SK-N-SH treated with all-trans-retinoic acid at 6 μM for 48 hours (cell line): ENCODE measurements around the gene SMC6.

Experiments
- ATAC-seq: fragments of 200-7000 bp; cut with Tn5 transposase; 3 replicates; pipeline ENCODE4 v1.9.1; 2020; ENCODE audit warnings: mild to moderate bottlenecking, moderate library complexity
- BACH2 ChIP-seq: fragments of 250-450 bp; sonication (Bioruptor Pico); IDR thresholded peaks from 2 replicates; pipeline ENCODE4 v1.9.0; 2021; ENCODE audit warnings: mild to moderate bottlenecking, borderline replicate concordance
- ESRRG ChIP-seq: fragments of 250-450 bp; sonication (Bioruptor Pico); IDR thresholded peaks from 2 replicates; pipeline ENCODE4 v1.6.1; 2021; ENCODE audit warnings: mild to moderate bottlenecking
- GLIS3 ChIP-seq: fragments of 250-450 bp; sonication (Bioruptor Pico); IDR thresholded peaks from 2 replicates; pipeline ENCODE4 v1.5.0; 2020; ENCODE audit warnings: mild to moderate bottlenecking, moderate library complexity
- ISL1 ChIP-seq: fragments of 250-450 bp; sonication (Bioruptor Pico); IDR thresholded peaks from 2 replicates; pipeline ENCODE4 v2.1.2; 2022; ENCODE audit warnings: mild to moderate bottlenecking, moderate library complexity
- OSR1 ChIP-seq: fragments of 250-450 bp; sonication (Bioruptor Pico); IDR thresholded peaks from 2 replicates; pipeline ENCODE4 v1.8.0; 2022; ENCODE audit warnings: moderate library complexity, mild to moderate bottlenecking, inconsistent platforms
- RARB ChIP-seq: fragments of 250-450 bp; sonication (Bioruptor Pico); IDR thresholded peaks from 2 replicates; pipeline ENCODE4 v1.8.0; 2021; ENCODE audit warnings: mild to moderate bottlenecking, moderate library complexity
- SNAI2 ChIP-seq: fragments of 250-450 bp; sonication (Bioruptor Pico); IDR thresholded peaks from 2 replicates; pipeline ENCODE4 v1.5.0; 2020; ENCODE audit warnings: mild to moderate bottlenecking, moderate library complexity
- TOX ChIP-seq: fragments of 250-450 bp; sonication (Bioruptor Pico); IDR thresholded peaks from 2 replicates; pipeline ENCODE4 v1.8.0; 2021; ENCODE audit warnings: mild to moderate bottlenecking, moderate library complexity, borderline replicate concordance
- ZFP3 ChIP-seq: fragments of 250-450 bp; sonication (Bioruptor Pico); IDR thresholded peaks from 2 replicates; pipeline ENCODE4 v1.5.0; 2020; ENCODE audit warnings: mild to moderate bottlenecking, moderate library complexity
- ZFP30 ChIP-seq: fragments of 450-650 bp; formaldehyde crosslinking; IDR thresholded peaks from 2 replicates; pipeline ENCODE4 v1.5.0; 2022; ENCODE audit warnings: mild to moderate bottlenecking, moderate library complexity
- ZNF565 ChIP-seq: fragments of 450-650 bp; formaldehyde crosslinking; conservative IDR thresholded peaks from 2 replicates; pipeline ENCODE4 v1.5.0; 2020; ENCODE audit warnings: low read depth, mild to moderate bottlenecking, moderate library complexity
- ZNF70 ChIP-seq: fragments of 450-650 bp; formaldehyde crosslinking; IDR thresholded peaks from 2 replicates; pipeline ENCODE4 v1.5.0; 2020; ENCODE audit warnings: mild to moderate bottlenecking, moderate library complexity
- ZNF8 ChIP-seq: fragments of 450-650 bp; formaldehyde crosslinking; IDR thresholded peaks from 2 replicates; pipeline ENCODE4 v1.5.0; 2020; ENCODE audit warnings: mild to moderate bottlenecking, moderate library complexity
- TF ChIP-seq, protein P1 (sequence below): fragments of 250-450 bp; sonication (Bioruptor Pico); IDR thresholded peaks from 2 replicates; pipeline ENCODE4 v1.5.0; 2020; ENCODE audit warnings: mild to moderate bottlenecking, moderate library complexity
- TF ChIP-seq, protein P2 (sequence below): fragments of 250-450 bp; sonication (Bioruptor Pico); IDR thresholded peaks from 2 replicates; pipeline ENCODE4 v1.8.0; 2020; ENCODE audit warnings: mild to moderate bottlenecking, moderate library complexity, borderline replicate concordance
- TF ChIP-seq, protein P3 (sequence below): fragments of 250-450 bp; sonication (Bioruptor Pico); IDR thresholded peaks from 2 replicates; pipeline ENCODE4 v1.5.1; 2021; ENCODE audit warnings: mild to moderate bottlenecking, moderate library complexity
- TF ChIP-seq, protein P4 (sequence below): fragments of 250-450 bp; sonication (Bioruptor Pico); IDR thresholded peaks from 2 replicates; pipeline ENCODE4 v1.8.0; 2021; ENCODE audit warnings: low read depth, mild to moderate bottlenecking, moderate library complexity, borderline replicate concordance

Gene SMC6

DNA sequence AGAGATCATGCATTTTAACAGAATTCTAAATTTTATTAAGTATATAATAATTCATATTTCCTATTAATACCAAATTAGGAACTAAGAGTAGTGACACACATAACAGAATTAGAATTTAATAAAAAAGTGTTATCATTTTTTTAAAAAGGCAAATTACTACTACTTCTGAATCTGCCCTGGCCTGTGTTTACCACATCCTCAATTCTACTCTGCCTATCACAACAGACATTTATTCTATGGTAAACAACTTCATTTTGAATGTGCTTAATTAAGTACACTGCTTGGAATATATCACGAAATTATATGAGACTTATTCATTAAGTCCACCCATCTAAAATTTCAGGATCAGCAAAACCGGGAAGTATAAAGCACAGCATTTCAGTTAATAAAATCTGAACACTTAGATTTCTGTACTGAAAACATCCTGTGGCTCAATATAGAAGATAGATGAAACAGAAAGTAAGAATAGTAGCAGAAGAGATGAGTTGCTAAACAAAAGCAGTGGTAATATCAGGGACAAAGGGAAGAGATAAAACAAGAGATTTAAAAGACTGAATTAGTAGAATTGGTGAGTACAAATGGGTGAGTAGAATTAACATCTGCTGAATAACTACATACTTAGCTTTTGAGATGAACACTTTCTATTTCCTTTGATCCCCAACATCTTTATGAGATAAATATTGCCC is 3.7 kb downstream of the SMC6 start (continued):
- TF ChIP-seq, protein P1, sequence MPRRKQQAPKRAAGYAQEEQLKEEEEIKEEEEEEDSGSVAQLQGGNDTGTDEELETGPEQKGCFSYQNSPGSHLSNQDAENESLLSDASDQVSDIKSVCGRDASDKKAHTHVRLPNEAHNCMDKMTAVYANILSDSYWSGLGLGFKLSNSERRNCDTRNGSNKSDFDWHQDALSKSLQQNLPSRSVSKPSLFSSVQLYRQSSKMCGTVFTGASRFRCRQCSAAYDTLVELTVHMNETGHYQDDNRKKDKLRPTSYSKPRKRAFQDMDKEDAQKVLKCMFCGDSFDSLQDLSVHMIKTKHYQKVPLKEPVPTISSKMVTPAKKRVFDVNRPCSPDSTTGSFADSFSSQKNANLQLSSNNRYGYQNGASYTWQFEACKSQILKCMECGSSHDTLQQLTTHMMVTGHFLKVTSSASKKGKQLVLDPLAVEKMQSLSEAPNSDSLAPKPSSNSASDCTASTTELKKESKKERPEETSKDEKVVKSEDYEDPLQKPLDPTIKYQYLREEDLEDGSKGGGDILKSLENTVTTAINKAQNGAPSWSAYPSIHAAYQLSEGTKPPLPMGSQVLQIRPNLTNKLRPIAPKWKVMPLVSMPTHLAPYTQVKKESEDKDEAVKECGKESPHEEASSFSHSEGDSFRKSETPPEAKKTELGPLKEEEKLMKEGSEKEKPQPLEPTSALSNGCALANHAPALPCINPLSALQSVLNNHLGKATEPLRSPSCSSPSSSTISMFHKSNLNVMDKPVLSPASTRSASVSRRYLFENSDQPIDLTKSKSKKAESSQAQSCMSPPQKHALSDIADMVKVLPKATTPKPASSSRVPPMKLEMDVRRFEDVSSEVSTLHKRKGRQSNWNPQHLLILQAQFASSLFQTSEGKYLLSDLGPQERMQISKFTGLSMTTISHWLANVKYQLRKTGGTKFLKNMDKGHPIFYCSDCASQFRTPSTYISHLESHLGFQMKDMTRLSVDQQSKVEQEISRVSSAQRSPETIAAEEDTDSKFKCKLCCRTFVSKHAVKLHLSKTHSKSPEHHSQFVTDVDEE (CRISPR knock-in tag), result no peak

DNA sequence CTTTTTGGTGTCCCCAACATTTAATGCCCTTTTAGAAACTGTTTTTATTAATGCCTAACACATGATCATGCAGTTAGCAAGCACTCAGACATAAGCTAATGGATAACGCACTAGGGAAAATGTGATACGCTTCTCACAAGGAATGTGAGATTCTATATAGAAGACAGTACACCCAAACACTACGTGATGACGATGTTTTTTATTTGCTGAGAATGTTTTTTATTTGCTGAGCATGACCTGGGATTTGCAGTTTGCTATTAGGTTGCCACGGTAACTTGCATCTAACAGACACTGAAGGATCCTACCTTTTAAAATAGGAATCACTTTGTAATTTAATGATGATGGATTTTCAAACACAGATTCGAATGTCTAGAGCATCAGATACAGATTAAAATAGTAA is 4.9 kb downstream of the SMC6 start:
- no peak for ATAC-seq

DNA sequence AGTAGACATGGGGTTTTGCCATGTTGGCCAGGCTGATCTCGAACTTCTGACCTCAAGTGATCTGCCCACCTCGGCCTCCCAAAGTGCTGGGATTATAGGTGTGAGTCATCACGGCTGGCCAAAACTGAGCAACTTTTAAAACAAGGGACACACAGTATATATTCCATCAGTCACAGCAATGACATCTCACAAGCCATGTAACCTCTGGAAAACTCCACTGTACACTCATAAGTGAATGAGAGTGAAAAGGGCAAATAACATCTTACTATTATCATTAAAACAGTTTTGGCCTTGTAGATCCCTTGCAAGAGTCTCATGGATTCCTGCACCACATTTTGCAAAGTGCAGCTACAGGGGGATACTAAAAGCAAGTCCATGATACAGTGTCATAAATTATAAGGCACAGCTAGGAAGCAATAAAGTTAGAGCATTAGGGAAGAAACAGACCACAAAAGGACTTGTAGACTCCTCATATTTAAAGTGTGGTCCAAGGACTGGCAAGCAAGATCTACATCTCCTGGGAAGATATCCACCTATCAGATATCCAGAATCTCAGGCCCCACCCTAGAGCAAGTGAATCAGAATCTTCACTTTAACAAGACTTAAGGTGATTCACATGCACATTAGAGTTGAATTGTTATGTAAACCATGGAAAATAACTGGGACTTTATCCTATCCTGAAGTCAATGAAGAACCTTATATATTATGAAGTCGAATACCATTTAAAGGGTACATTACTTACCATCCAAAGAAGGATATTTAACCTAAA is 5.7 kb downstream of the SMC6 start:
- TF ChIP-seq ISL1 (CRISPR knock-in tag) (no peak), ZNF70 (no peak), RARB (CRISPR knock-in tag) (no peak), ZFP30 (CRISPR knock-in tag) (no peak), ZNF8 (CRISPR knock-in tag) (no peak)
- peak; percentile 14; the same call in 2 of the 3 replicates for ATAC-seq

More for the DNA sequence above, 4.9 kb downstream of the SMC6 start:
- TF ChIP-seq, protein P1 (CRISPR knock-in tag), result no peak
- TF ChIP-seq SNAI2 (CRISPR knock-in tag) (no peak), ZNF565 (CRISPR knock-in tag) (no peak), GLIS3 (CRISPR knock-in tag) (no peak), BACH2 (no peak), ZFP30 (CRISPR knock-in tag) (no peak), ESRRG (no peak), TOX (CRISPR knock-in tag) (no peak), ZNF70 (no peak)
- TF ChIP-seq, protein P2, sequence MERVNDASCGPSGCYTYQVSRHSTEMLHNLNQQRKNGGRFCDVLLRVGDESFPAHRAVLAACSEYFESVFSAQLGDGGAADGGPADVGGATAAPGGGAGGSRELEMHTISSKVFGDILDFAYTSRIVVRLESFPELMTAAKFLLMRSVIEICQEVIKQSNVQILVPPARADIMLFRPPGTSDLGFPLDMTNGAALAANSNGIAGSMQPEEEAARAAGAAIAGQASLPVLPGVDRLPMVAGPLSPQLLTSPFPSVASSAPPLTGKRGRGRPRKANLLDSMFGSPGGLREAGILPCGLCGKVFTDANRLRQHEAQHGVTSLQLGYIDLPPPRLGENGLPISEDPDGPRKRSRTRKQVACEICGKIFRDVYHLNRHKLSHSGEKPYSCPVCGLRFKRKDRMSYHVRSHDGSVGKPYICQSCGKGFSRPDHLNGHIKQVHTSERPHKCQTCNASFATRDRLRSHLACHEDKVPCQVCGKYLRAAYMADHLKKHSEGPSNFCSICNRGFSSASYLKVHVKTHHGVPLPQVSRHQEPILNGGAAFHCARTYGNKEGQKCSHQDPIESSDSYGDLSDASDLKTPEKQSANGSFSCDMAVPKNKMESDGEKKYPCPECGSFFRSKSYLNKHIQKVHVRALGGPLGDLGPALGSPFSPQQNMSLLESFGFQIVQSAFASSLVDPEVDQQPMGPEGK (CRISPR knock-in tag), result no peak
- TF ChIP-seq, protein P3, sequence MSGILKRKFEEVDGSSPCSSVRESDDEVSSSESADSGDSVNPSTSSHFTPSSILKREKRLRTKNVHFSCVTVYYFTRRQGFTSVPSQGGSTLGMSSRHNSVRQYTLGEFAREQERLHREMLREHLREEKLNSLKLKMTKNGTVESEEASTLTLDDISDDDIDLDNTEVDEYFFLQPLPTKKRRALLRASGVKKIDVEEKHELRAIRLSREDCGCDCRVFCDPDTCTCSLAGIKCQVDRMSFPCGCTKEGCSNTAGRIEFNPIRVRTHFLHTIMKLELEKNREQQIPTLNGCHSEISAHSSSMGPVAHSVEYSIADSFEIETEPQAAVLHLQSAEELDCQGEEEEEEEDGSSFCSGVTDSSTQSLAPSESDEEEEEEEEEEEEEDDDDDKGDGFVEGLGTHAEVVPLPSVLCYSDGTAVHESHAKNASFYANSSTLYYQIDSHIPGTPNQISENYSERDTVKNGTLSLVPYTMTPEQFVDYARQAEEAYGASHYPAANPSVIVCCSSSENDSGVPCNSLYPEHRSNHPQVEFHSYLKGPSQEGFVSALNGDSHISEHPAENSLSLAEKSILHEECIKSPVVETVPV (CRISPR knock-in tag), result no peak
- TF ChIP-seq, protein P4, sequence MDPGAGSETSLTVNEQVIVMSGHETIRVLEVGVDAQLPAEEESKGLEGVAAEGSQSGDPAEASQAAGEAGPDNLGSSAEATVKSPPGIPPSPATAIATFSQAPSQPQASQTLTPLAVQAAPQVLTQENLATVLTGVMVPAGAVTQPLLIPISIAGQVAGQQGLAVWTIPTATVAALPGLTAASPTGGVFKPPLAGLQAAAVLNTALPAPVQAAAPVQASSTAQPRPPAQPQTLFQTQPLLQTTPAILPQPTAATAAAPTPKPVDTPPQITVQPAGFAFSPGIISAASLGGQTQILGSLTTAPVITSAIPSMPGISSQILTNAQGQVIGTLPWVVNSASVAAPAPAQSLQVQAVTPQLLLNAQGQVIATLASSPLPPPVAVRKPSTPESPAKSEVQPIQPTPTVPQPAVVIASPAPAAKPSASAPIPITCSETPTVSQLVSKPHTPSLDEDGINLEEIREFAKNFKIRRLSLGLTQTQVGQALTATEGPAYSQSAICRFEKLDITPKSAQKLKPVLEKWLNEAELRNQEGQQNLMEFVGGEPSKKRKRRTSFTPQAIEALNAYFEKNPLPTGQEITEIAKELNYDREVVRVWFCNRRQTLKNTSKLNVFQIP (CRISPR knock-in tag), result no peak

DNA sequence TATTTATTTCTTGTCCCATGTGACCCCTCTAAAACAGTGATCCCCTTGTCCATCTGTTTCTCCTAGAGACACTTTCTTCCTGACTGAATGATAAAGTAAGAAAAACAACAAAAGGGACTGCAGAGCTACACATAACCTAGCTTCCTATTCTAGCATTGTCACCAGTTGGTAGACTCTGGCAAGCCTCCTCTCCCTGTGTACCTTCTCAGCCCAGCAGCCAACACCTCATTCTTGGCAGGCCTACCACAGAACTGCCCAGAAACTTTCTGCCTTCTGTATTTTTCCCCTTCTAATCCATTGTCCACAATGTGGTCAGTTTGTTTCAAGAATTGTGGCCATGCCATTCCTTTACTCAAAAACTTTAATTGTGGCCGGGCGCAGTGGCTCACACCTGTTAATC is 13.4 kb downstream of the SMC6 start:
- ATAC-seq, result no peak
- TF ChIP-seq, protein P3 (CRISPR knock-in tag), result no peak
- no peak for TF ChIP-seq GLIS3 (CRISPR knock-in tag)
- TF ChIP-seq ZFP3 (CRISPR knock-in tag), result no peak
- TF ChIP-seq, protein P1 (CRISPR knock-in tag), result no peak
- TF ChIP-seq ZNF565 (CRISPR knock-in tag), result no peak
- no peak for TF ChIP-seq ZNF8 (CRISPR knock-in tag)
- no peak for TF ChIP-seq OSR1 (CRISPR knock-in tag)
- no peak for TF ChIP-seq ZFP30 (CRISPR knock-in tag)
